Astrocyte of the spinal cord (primary cell): ENCODE measurements around the gene BCL7A.

Experiments
- DNase-seq: peaks from one replicate; pipeline ENCODE4 v3.0.0; 2011; ENCODE audit warnings: low read depth, low spot score
- H3K4me3 ChIP-seq: 2 replicates; pipeline ENCODE4 v1.5.1; 2011; ENCODE audit warnings: low read depth, mild to moderate bottlenecking, low read length, moderate library complexity
- CTCF ChIP-seq: IDR thresholded peaks from 2 replicates; pipeline ENCODE4 v1.5.1; 2012; ENCODE audit warnings: low read depth, mild to moderate bottlenecking, low read length, inconsistent platforms
- in situ Hi-C: cut with HindIII; loops from 2 replicates; pipeline ENCODE4 v1.10.0; 2017; ENCODE audit warnings: low sequenced_read_pairs

The BCL7A gene

GRCh38 chr12:122059203-122059960 lies 37.7 kb downstream of the BCL7A start:
- no peak overlapping the region for H3K4me3 ChIP-seq
- in situ Hi-C loops: no loop called here
- no peak for TF ChIP-seq CTCF
- no peak for DNase-seq

DNA sequence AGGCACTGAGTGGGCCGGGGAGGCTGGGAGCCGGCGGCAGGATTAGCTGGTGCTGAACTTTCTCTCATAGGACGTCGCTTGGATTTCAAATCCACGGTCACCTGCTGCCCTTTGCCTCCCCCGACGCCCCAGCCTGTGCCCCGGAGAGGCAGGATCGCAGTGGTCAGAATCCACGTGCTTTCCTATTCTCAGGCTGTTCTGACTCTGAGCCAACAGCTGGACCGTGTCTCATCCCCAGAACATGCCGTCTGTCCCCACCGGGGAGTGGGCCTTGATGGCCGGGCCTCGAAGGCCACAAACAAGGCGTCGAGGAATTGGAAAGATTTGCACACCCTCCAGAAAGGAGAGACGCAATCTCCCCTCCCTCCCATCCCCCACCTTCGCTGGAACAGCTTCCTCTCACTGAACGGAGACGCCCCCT lies 38.4 kb downstream of the BCL7A start:
- in situ Hi-C loops: no loop called here
- TF ChIP-seq CTCF: no peak
- DNase-seq: no peak
- no peak overlapping the region for H3K4me3 ChIP-seq

DNA sequence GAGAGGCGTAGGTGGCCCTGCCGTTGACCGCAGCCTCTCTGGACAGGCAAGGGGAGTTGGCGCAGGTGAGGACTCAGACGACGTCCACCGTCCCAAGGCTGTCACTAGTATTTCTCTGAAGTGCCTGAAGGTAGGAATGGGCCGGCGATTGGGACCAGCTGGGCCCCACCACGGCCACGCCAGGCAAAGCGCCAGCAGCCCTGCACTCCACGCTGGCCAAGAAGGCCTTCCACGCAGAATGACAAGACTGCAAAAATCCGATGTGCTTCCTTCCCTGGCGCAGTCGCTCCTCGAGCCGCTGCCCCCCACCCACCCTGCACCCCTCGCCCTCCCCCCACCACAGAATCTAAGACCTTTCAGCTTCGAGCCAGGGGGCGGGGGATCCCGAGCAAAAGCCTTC lies 39.6 kb downstream of the BCL7A start:
- no peak for TF ChIP-seq CTCF
- DNase-seq: no peak
- in situ Hi-C loops: no loop called here
- H3K4me3 ChIP-seq: no peak overlapping the region

DNA sequence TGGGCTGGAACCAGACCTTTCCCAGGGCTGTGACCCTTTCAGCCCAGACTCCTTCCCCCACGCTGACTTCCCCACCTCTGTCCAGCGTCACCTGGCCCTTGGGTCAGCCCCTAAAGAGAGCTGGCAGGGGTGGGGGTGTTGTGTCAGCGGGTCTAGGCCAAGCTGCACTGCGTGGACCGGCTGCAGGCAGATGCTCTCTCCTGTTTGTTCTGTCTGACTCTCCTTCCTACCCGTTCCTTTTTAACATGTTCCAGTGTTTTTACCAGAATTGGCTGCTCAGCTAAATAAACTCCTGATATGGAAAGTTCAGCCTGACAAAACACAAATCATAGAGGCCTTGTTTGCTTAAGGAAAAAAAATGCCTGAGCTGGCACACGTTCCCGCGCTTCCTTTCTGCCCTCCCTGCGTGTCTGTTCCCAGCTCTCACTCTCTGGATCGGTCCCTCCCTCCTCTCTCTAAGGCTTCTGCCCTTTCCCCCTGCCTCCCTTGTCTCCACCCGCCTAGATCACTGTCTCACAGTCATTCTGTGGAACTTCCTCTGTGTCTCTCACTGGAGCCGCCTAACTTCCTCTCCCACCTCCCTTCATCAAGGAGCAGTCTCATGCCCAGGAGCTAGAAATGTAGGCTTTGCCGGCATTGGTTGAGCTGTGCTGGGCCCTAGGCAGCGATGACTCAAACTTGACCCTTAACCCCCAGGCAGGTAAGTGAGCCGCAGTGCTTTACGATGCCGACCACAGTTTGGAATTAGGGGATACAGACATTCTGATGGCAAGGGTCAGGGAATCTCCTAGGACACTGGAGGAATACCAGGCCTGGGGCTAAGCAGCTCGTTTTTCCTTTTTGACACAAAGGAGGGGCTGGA lies 41.4 kb downstream of the BCL7A start:
- in situ Hi-C loops: no loop called here
- DNase-seq: peak; percentile 83
- TF ChIP-seq CTCF: no peak
- H3K4me3 ChIP-seq: peak overlapping the region; percentile 10

GRCh38 chr12:122063694-122064024 lies 42.0 kb downstream of the BCL7A start:
- no peak for TF ChIP-seq CTCF
- H3K4me3 ChIP-seq: peak overlapping the region; percentile 10
- in situ Hi-C loops: no loop called here
- no peak for DNase-seq

DNA sequence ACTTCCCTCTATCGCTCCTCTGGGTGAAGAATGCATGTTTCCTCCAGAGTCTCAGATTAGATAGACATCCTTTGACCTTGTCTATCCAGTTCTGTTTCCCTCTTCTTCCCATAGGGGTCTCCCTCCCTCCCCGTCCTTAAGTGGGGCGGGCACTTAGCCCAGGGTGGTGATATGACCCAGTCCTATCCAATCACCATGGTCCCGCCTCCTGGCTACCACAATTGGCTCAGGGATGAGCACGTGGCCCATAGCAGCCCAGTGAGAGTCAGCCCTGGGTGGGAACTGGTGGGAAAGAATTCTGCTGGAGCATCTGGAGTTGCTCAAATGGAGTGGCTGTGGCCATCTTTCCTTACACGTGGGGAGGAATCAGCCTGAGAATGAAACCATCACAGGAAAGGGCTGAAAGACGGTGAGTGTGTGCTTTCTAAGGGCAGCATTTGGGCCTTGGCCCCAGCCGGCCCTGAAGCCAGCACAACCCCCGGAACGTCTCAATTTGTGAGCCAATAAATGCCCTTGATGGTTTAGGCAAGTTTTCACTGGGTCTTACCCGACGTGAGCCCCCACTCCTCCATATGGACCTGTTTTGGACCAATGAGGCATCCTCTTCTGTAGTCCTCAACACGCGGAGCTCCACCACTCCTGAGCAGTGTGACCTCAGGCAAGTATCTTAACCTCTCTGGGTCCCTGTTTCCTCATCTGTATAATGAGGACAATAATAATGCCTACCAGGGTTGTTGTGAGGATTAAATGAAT lies 42.5 kb downstream of the BCL7A start:
- in situ Hi-C loops: no loop called here
- TF ChIP-seq CTCF: peak; percentile 54
- peak; percentile 92 for DNase-seq
- peak overlapping the region; percentile 4 for H3K4me3 ChIP-seq
